ENCODE results near the gene PHF20. TPM values are rescaled to one million over a fixed set of nuclear protein-coding genes. Genes with fewer than 3 reads are reported as not detected.
A peak's percentile ranks its signal among the peaks of the same experiment; 100 is the strongest.
"Not testable (repeated sequence)": the region's sequence is repeated elsewhere in the genome, so short reads cannot be mapped to it uniquely, and the experiment has no call there.

The PHF20 gene
- 10 to 100 TPM; 16.1 to 92.4 (median 29.3) TPM for total RNA-seq

DNA sequence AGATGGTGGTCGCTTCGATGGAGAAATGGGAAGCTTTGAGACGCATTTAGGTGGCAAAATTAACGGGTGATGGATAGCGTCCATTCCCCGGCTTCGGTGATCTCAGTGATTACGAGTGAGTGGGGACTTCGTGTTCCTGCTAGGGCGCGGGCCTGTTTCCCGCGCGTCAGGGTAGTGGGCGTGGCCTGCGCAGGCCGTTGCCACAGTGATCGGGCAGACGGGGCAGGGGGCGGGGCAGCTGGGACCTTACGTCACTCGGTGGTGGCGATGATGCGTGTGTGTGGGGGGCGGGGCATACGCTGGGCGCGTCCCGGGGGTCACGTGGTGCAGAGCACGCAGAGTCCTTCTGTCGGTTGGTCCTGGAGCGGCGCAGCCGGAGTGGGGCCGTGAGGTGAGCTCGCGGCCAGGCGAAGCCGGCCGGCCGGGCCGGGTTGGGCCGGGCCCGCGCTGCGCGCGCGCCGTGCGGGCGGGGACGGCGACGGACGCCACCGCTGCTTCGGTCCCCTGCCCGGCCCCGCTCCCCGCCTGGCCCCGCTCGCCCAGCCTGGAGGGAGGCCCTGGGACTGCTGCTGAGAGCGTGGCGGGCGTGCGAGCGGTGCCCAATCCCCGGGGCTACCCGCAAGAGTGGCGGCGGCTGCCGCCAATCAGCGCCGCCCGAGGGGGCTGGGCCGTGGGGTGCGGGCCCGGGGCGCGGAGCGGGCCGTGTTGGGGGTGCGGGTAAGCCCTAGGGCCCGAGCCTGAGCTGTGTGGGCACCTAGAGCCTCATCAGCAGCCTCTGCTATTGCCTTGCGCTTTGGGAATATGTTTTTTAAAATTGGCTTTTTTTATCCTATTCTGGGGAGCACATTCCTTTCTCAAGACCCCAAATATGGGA, at the start of gene PHF20:
PHF20 (plus strand) TSS at position 327 of the 874 bp plus-strand sequence. CDS start 29,508 bp downstream, outside the sequence.
- peak; percentile 99 to 100 (median 100) for DNase-seq
- H3K27me3 ChIP-seq, result no peaks in the 10 kb centered on the region
- peak within 1 kb of the TSS; percentile 67 to 87 (median 68) for H3K4me3 ChIP-seq
- H3K4me1 ChIP-seq, result peaks cover 0 to 61% (median 35%) of the 10 kb centered on the region in 4 donors
- TF ChIP-seq POLR2A (IDR thresholded peaks at IDR 0.05), result peak; percentile 59 to 86
- TF ChIP-seq CTCF (IDR thresholded peaks at IDR 0.05), result peak in 4 of 6 experiments; percentile 10 to 58 (median 32)
- no peaks in the 10 kb centered on the region for H3K9me3 ChIP-seq
- H3K36me3 ChIP-seq, result no peaks in the 10 kb centered on the region
- H3K27ac ChIP-seq, result peak within 1 kb of the TSS; percentile 84 to 99 (median 94)

- H3K36me3 ChIP-seq, result peaks cover 0 to 97% (median 18%) of the 10 kb centered on the region in 3 donors
- not testable (repeated sequence) for H3K27me3 ChIP-seq, H3K4me1 ChIP-seq, H3K9me3 ChIP-seq, DNase-seq, H3K4me3 ChIP-seq, H3K27ac ChIP-seq
Measured at GRCh38 chr20:35723275-35723639, 48.6 kb upstream of the PHF20 start.

- not testable (repeated sequence) for H3K4me1 ChIP-seq, H3K27ac ChIP-seq, H3K4me3 ChIP-seq, H3K27me3 ChIP-seq, H3K9me3 ChIP-seq, DNase-seq
- peaks cover 0 to 98% (median 18%) of the 10 kb centered on the region in 3 donors for H3K36me3 ChIP-seq
Measured at GRCh38 chr20:35723652-35724320, 48.0 kb upstream of the PHF20 start.

- Histone ChIP-seq H3K9me3 (no peaks in the 10 kb centered on the region), H3K27me3 (no peaks in the 10 kb centered on the region), H3K27ac (no peak overlapping the region), H3K4me3 (no peak overlapping the region), H3K4me1 (peaks cover 0 to 5% (median 0%) of the 10 kb centered on the region in 4 donors), H3K36me3 (peaks cover 0 to 98% (median 18%) of the 10 kb centered on the region in 3 donors)
- TF ChIP-seq CTCF (IDR thresholded peaks at IDR 0.05), result no peak
- TF ChIP-seq POLR2A (IDR thresholded peaks at IDR 0.05), result no peak
- DNase-seq, result no peak
Measured at GRCh38 chr20:35724321-35725230, 47.2 kb upstream of the PHF20 start.

GRCh38 chr20:35726842-35727711, 44.7 kb upstream of the PHF20 start:
- Histone ChIP-seq H3K27ac (no peak overlapping the region), H3K9me3 (no peaks in the 10 kb centered on the region), H3K4me3 (no peak overlapping the region), H3K4me1 (peaks cover 0 to 30% (median 0%) of the 10 kb centered on the region in 4 donors), H3K36me3 (peaks cover 0 to 98% (median 26%) of the 10 kb centered on the region in 3 donors), H3K27me3 (no peaks in the 10 kb centered on the region)
- no peak for DNase-seq
- TF ChIP-seq POLR2A (IDR thresholded peaks at IDR 0.05) (no peak), CTCF (IDR thresholded peaks at IDR 0.05) (no peak)
